Spleen (tissue), 7 donors: ENCODE data around the gene MYOCD.

Experiments
- POLR2A ChIP-seq, 3 donors: fragments of 450-650 bp; IDR thresholded peaks; one replicate each; pipeline ENCODE4 v1.5.1; 2017; ENCODE audit warnings: antibody characterized with exemption in 3 of 3, mild to moderate bottlenecking in 1 of 3
- POLR2AphosphoS5 ChIP-seq, 3 donors: sonication (generic); formaldehyde crosslinking; IDR thresholded peaks; one replicate each; pipeline ENCODE4 v1.5.1; 2017; ENCODE audit warnings: antibody characterized with exemption in 3 of 3
- TF ChIP-seq, protein P1 (sequence below), 11 experiments: fragments of 200-600 bp in 7 of 11; fragments of 450-650 bp in 4 of 11; sonication (generic) in 4 of 11; IDR thresholded peaks in 8 of 11; conservative IDR thresholded peaks in 3 of 11; 1 replicate in 7 of 11; 2 replicates in 4 of 11; pipeline versions ENCODE4 v1.4.0 to v1.8.0; 2016 to 2021; ENCODE audit warnings: antibody characterized with exemption in 11 of 11, inconsistent platforms in 4 of 11, mild to moderate bottlenecking in 1 of 11
- donor health status: DM: no; HTN: no; CAD: no; lungs with moderate emphysema.
- donor health status: DM: no; HTN: no; CAD: no.
- donor health status: DM: no; HTN: no; CAD: no.

DNA sequence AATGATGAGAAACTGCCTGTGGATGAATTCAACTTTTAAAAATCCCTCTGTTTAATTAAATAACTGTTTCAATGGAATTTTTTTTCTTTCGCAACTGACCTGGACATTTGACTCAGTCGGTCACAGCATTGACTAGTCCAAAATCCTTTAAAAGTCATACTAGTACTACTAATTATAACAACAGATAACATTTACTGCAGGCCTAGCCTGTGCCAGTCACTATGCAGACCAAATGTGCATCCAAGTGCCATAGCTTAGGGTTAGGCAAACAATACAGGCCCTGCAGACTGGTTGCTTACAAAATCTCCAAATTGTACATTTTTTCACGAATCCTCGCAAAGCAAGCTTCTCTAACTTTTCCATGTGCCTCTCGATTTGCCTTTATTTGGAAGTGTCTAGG lies 56.6 kb downstream of the MYOCD start:
- TF ChIP-seq, protein P1, sequence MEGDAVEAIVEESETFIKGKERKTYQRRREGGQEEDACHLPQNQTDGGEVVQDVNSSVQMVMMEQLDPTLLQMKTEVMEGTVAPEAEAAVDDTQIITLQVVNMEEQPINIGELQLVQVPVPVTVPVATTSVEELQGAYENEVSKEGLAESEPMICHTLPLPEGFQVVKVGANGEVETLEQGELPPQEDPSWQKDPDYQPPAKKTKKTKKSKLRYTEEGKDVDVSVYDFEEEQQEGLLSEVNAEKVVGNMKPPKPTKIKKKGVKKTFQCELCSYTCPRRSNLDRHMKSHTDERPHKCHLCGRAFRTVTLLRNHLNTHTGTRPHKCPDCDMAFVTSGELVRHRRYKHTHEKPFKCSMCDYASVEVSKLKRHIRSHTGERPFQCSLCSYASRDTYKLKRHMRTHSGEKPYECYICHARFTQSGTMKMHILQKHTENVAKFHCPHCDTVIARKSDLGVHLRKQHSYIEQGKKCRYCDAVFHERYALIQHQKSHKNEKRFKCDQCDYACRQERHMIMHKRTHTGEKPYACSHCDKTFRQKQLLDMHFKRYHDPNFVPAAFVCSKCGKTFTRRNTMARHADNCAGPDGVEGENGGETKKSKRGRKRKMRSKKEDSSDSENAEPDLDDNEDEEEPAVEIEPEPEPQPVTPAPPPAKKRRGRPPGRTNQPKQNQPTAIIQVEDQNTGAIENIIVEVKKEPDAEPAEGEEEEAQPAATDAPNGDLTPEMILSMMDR (IDR thresholded peaks at IDR 0.05 in 8 of 11, conservative IDR thresholded peaks at IDR 0.05 in 3 of 11), result no peak
- TF ChIP-seq POLR2A (IDR thresholded peaks at IDR 0.05), result no peak
- no peak for TF ChIP-seq POLR2AphosphoS5 (IDR thresholded peaks at IDR 0.05)
